Measurements from ENCODE around the gene TLE7.

Gene TLE7

DNA sequence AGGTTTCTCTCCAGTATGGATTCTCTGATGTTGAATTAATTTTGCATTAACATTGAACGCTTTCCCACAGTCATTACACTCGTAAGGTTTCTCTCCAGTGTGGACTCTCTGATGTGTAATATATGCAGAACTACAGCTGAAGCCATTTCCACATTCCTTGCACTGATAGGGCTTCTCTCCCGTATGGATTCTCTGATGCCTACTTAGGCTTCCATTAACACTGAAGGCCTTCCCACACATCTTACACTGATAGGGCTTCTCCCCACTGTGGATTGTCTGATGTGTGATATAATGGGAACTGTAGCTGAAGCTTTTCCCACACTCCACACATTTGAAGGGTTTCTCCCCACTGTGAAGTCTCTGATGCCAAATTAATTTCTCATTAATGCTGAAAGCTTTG, 7.2 kb upstream of the TLE7 start:
- Histone ChIP-seq H3K9me3 (replicated peaks; ENCODE audit: insufficient read depth, low read length) (no peaks in the 10 kb centered on the region; the same call in 1 of the 2 replicates), H4K20me1 (ENCODE audit: insufficient read depth, low read length) (no peaks in the 10 kb centered on the region), H3K36me3 (replicated peaks; ENCODE audit: insufficient read depth, low read length) (peaks cover 18% of the 10 kb centered on the region), H3K9me2 (replicated peaks; ENCODE audit: insufficient read depth, low read length) (no peaks in the 10 kb centered on the region), H3K9ac (ENCODE audit: low read length) (no peak overlapping the region), H2AFZ (ENCODE audit: low read length) (no peak overlapping the region), H3K4me2 (ENCODE audit: low read depth, low read length) (no peak overlapping the region), H3K4me3 (ENCODE audit: low read length) (no peak overlapping the region), H3K4me1 (ENCODE audit: low read length) (no peaks in the 10 kb centered on the region), H3K79me2 (ENCODE audit: low read length) (no peaks in the 10 kb centered on the region), H3F3A (ENCODE audit: insufficient read depth, low read length) (no peaks in the 10 kb centered on the region), H3K27me3 (replicated peaks; ENCODE audit: insufficient read depth, low read length) (no peaks in the 10 kb centered on the region), H3K27ac (ENCODE audit: low read length) (no peak overlapping the region)
- TF ChIP-seq EZH2 (optimal IDR thresholded peaks at IDR 0.05; ENCODE audit: low read depth, low read length) (no peak), EZH2phosphoT487 (IDR thresholded peaks at IDR 0.05; ENCODE audit: low read length) (no peak), CTCF (IDR thresholded peaks at IDR 0.05; ENCODE audit: low read length) (no peak)
- no peak for DNase-seq

- TF ChIP-seq EZH2phosphoT487 (IDR thresholded peaks at IDR 0.05; ENCODE audit: low read length) (no peak), CTCF (IDR thresholded peaks at IDR 0.05; ENCODE audit: low read length) (no peak)
- H2AFZ ChIP-seq (ENCODE audit: low read length), result no peak overlapping the region
- H3K4me2 ChIP-seq (ENCODE audit: low read depth, low read length), result no peak overlapping the region
- H3K4me3 ChIP-seq (ENCODE audit: low read length), result no peak overlapping the region
- H4K20me1 ChIP-seq (ENCODE audit: insufficient read depth, low read length), result no peaks in the 10 kb centered on the region
- H3K79me2 ChIP-seq (ENCODE audit: low read length), result no peaks in the 10 kb centered on the region
- H3F3A ChIP-seq (ENCODE audit: insufficient read depth, low read length), result no peaks in the 10 kb centered on the region
- H3K27ac ChIP-seq (ENCODE audit: low read length), result no peak overlapping the region
- no peaks in the 10 kb centered on the region for H3K4me1 ChIP-seq (ENCODE audit: low read length)
- H3K27me3 ChIP-seq (replicated peaks; ENCODE audit: insufficient read depth, low read length), result no peaks in the 10 kb centered on the region
- DNase-seq, result no peak
- H3K9me3 ChIP-seq (replicated peaks; ENCODE audit: insufficient read depth, low read length), result no peaks in the 10 kb centered on the region; the same call in 1 of the 2 replicates
- peaks cover 18% of the 10 kb centered on the region for H3K36me3 ChIP-seq (replicated peaks; ENCODE audit: insufficient read depth, low read length)
- no peaks in the 10 kb centered on the region for H3K9me2 ChIP-seq (replicated peaks; ENCODE audit: insufficient read depth, low read length)
- H3K9ac ChIP-seq (ENCODE audit: low read length), result no peak overlapping the region
Measured at GRCh38 chr16:71448274-71448866, 6.5 kb upstream of the TLE7 start.

DNA sequence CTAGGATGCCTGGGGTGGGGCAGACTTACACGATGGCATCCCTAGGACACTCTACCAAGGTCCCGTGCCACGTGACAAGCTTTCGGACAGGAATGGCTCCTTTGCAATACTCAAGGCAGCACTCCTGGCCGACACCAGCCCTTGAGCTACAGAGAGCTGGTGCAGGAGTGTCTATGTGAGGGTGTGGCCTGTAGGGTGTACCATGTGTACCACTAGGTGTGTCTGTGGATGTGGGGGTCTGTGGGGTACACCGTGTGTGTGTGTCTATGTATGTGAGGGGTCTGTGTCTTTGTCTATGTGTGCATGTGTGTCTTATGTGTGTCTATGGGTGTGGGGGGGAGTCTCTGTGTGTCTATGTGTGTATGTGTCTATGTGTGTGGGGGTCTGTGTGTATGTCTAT, 1.9 kb upstream of the TLE7 start:
- Histone ChIP-seq H3K9ac (ENCODE audit: low read length) (no peak overlapping the region), H3F3A (ENCODE audit: insufficient read depth, low read length) (no peaks in the 10 kb centered on the region), H3K9me2 (replicated peaks; ENCODE audit: insufficient read depth, low read length) (no peaks in the 10 kb centered on the region), H3K4me2 (ENCODE audit: low read depth, low read length) (no peak overlapping the region), H3K36me3 (replicated peaks; ENCODE audit: insufficient read depth, low read length) (peaks cover 7% of the 10 kb centered on the region), H3K4me3 (ENCODE audit: low read length) (no peak overlapping the region), H4K20me1 (ENCODE audit: insufficient read depth, low read length) (no peaks in the 10 kb centered on the region), H3K79me2 (ENCODE audit: low read length) (no peaks in the 10 kb centered on the region), H3K27ac (ENCODE audit: low read length) (no peak overlapping the region), H2AFZ (ENCODE audit: low read length) (no peak overlapping the region), H3K9me3 (replicated peaks; ENCODE audit: insufficient read depth, low read length) (no peaks in the 10 kb centered on the region), H3K4me1 (ENCODE audit: low read length) (no peaks in the 10 kb centered on the region), H3K27me3 (replicated peaks; ENCODE audit: insufficient read depth, low read length) (peaks cover 15% of the 10 kb centered on the region; the same call in 1 of the 2 replicates)
- no peak for DNase-seq
- no peak for TF ChIP-seq EZH2phosphoT487 (IDR thresholded peaks at IDR 0.05; ENCODE audit: low read length)
- no peak for TF ChIP-seq CTCF (IDR thresholded peaks at IDR 0.05; ENCODE audit: low read length)
- no peak for TF ChIP-seq EZH2 (optimal IDR thresholded peaks at IDR 0.05; ENCODE audit: low read depth, low read length)

All from MM.1S (cell line).